T-helper 2 cell (primary cell): ENCODE data around the gene MAN2B2.
"Not testable (repeated sequence)": the region's sequence is repeated elsewhere in the genome, so short reads cannot be mapped to it uniquely, and the experiment has no call there.

Source experiments
- DNase-seq, 5 experiments: peaks; one replicate each; pipeline versions ENCODE4 v3.0.0 to v3.0.0-alpha.2; 2012 to 2022

MAN2B2 gene

GRCh38 chr4:6618386-6619115 is 43.6 kb downstream of the MAN2B2 start:
- DNase-seq = no peak

- no peak for DNase-seq
These were observed 44.1 kb downstream of the MAN2B2 start for GRCh38 chr4:6619116-6619465.

- DNase-seq = no peak
These were observed 44.7 kb downstream of the MAN2B2 start for GRCh38 chr4:6619466-6620255.

- no peak for DNase-seq
These were observed 45.3 kb downstream of the MAN2B2 start for GRCh38 chr4:6620296-6620695.

GRCh38 chr4:6620891-6621555 is 46.0 kb downstream of the MAN2B2 start:
- no peak for DNase-seq

GRCh38 chr4:6621556-6621927 is 46.6 kb downstream of the MAN2B2 start:
- no peak for DNase-seq

GRCh38 chr4:6622744-6623143 is 47.8 kb downstream of the MAN2B2 start:
- no peak for DNase-seq

GRCh38 chr4:6625256-6625655 is 50.3 kb downstream of the MAN2B2 start:
- no peak for DNase-seq

GRCh38 chr4:6626066-6626465 is 51.1 kb downstream of the MAN2B2 start:
- no peak for DNase-seq

GRCh38 chr4:6627832-6628231 is 52.8 kb downstream of the MAN2B2 start:
- DNase-seq = no peak

- not testable (repeated sequence) for DNase-seq
These were observed 53.5 kb downstream of the MAN2B2 start for GRCh38 chr4:6628484-6628883.

- DNase-seq = no peak
These were observed 57.1 kb downstream of the MAN2B2 start for GRCh38 chr4:6632125-6632524.

GRCh38 chr4:6633091-6633906 is 58.3 kb downstream of the MAN2B2 start:
- no peak for DNase-seq

GRCh38 chr4:6634746-6635145 is 59.8 kb downstream of the MAN2B2 start:
- DNase-seq = no peak

GRCh38 chr4:6639137-6639680 is 64.2 kb downstream of the MAN2B2 start:
- DNase-seq = no peak

GRCh38 chr4:6640292-6641163 is 65.5 kb downstream of the MAN2B2 start, which contains the start of gene MRFAP1:
Gene MRFAP1, plus strand, starts transcription at chr4:6640685. Its CDS starts 178 bp downstream, at chr4:6640863.
- DNase-seq = peak; percentile 88 to 99 (median 93)

- DNase-seq = peak in 4 of 5 experiments; percentile 21 to 81 (median 52)
These were observed 66.4 kb downstream of the MAN2B2 start for GRCh38 chr4:6641164-6641970.

- DNase-seq = no peak
These were observed 67.0 kb downstream of the MAN2B2 start for GRCh38 chr4:6641971-6642320.

- DNase-seq = no peak
These were observed 68.3 kb downstream of the MAN2B2 start for GRCh38 chr4:6643141-6643847.
